CD14-positive monocyte (primary cell): ENCODE results near the gene TSPAN32. TPM values are rescaled to one million over a fixed set of nuclear protein-coding genes. Genes with fewer than 3 reads are reported as not detected.

ENCODE experiments used
- DNase-seq, 3 donors: peaks; one replicate each; pipeline ENCODE4 v3.0.0-alpha.2; 2011 to 2022
- H2AFZ ChIP-seq: 2 replicates; pipeline ENCODE4 v1.6.0; 2012; ENCODE audit warnings: mild to moderate bottlenecking, low read depth, low read length, inconsistent platforms; ENCODE audit not compliant: insufficient read depth, poor library complexity, severe bottlenecking
- H3K27ac ChIP-seq, 2 donors: 1 replicate in 1 of 2; 2 replicates in 1 of 2; pipeline ENCODE4 v1.5.1; 2012 to 2013; ENCODE audit warnings: low read length in 2 of 2, control low read depth in 1 of 2, inconsistent platforms in 1 of 2, low read depth in 1 of 2, mild to moderate bottlenecking in 1 of 2
- H3K27me3 ChIP-seq, 2 donors: one replicate each; pipeline versions ENCODE4 v1.6.0 to v1.6.1; 2011 to 2013; ENCODE audit warnings: low read length in 2 of 2; ENCODE audit not compliant: control insufficient read depth in 2 of 2, insufficient read depth in 2 of 2
- H3K36me3 ChIP-seq, 2 donors: replicated peaks in 1 of 2; 1 replicate in 1 of 2; 2 replicates in 1 of 2; pipeline versions ENCODE4 v1.5.1 to v1.6.1; 2012 to 2013; ENCODE audit warnings: low read length in 2 of 2, control low read depth in 1 of 2, inconsistent platforms in 1 of 2, mild to moderate bottlenecking in 1 of 2; ENCODE audit not compliant: insufficient read depth in 2 of 2, control insufficient read depth in 1 of 2
- H3K4me1 ChIP-seq, 2 donors: 1 replicate in 1 of 2; 2 replicates in 1 of 2; pipeline versions ENCODE4 v1.5.1 to v1.6.1; 2012 to 2013; ENCODE audit warnings: low read length in 2 of 2, control low read depth in 1 of 2, inconsistent platforms in 1 of 2, mild to moderate bottlenecking in 1 of 2, moderate library complexity in 1 of 2; ENCODE audit not compliant: insufficient read depth in 2 of 2, control insufficient read depth in 1 of 2
- H3K4me2 ChIP-seq: replicated peaks from 2 replicates; pipeline ENCODE3; 2012; ENCODE audit warnings: low read length, moderate library complexity, mild to moderate bottlenecking; ENCODE audit not compliant: poor library complexity, severe bottlenecking; ENCODE audit errors: extremely low read depth
- H3K4me3 ChIP-seq, 3 experiments: fragments of 200-600 bp in 1 of 3; sonication (generic) in 1 of 3; replicated peaks in 1 of 3; 1 replicate in 2 of 3; 2 replicates in 1 of 3; pipeline ENCODE4 v1.5.1; 2011 to 2013; ENCODE audit warnings: low read length in 3 of 3, mild to moderate bottlenecking in 3 of 3, control low read depth in 2 of 3, low read depth in 2 of 3, inconsistent platforms in 1 of 3, moderate library complexity in 1 of 3
- H3K79me2 ChIP-seq: 2 replicates; pipeline ENCODE4 v1.6.0; 2012; ENCODE audit warnings: mild to moderate bottlenecking, control low read depth, inconsistent platforms, low read length, moderate library complexity; ENCODE audit not compliant: insufficient read depth
- H3K9ac ChIP-seq: 2 replicates; pipeline ENCODE4 v1.6.0; 2017; ENCODE audit warnings: low read length, mild to moderate bottlenecking; ENCODE audit not compliant: insufficient read depth, poor library complexity, severe bottlenecking
- H3K9me3 ChIP-seq, 2 donors: replicated peaks in 1 of 2; 1 replicate in 1 of 2; 2 replicates in 1 of 2; pipeline versions ENCODE4 v1.5.1 to v1.6.1; 2012 to 2013; ENCODE audit warnings: low read length in 2 of 2, control low read depth in 1 of 2; ENCODE audit not compliant: control insufficient read depth in 1 of 2, insufficient read depth in 1 of 2
- H4K20me1 ChIP-seq: 2 replicates; pipeline ENCODE4 v1.6.0; 2012; ENCODE audit warnings: mild to moderate bottlenecking, low read length, control low read depth, moderate library complexity; ENCODE audit not compliant: insufficient read depth
- H3K27ac Mint-ChIP-seq, 7 donors: one replicate each; pipeline ENCODE4 v1.8.0; 2020; ENCODE audit warnings: mild to moderate bottlenecking in 7 of 7, mixed read lengths in 7 of 7, moderate library complexity in 6 of 7, inconsistent platforms in 2 of 7
- H3K27me3 Mint-ChIP-seq, 3 donors: one replicate each; pipeline ENCODE4 v1.8.0; 2021 to 2022; ENCODE audit warnings: low read depth in 3 of 3, mild to moderate bottlenecking in 3 of 3, mixed read lengths in 3 of 3, moderate library complexity in 3 of 3, inconsistent platforms in 1 of 3
- H3K36me3 Mint-ChIP-seq, 2 donors: one replicate each; pipeline ENCODE4 v1.8.0; 2020; ENCODE audit warnings: mixed read lengths in 2 of 2, inconsistent platforms in 1 of 2, mild to moderate bottlenecking in 1 of 2
- H3K4me1 Mint-ChIP-seq: one replicate; pipeline ENCODE4 v1.8.0; 2020; ENCODE audit warnings: mild to moderate bottlenecking, mixed read lengths
- H3K4me3 Mint-ChIP-seq, 2 donors: one replicate each; pipeline ENCODE4 v1.8.0; 2020; ENCODE audit warnings: mild to moderate bottlenecking in 2 of 2, mixed read lengths in 2 of 2, moderate library complexity in 1 of 2
- H3K9me3 Mint-ChIP-seq, 7 donors: one replicate each; pipeline ENCODE4 v1.8.0; 2020 to 2022; ENCODE audit warnings: mixed read lengths in 7 of 7, mild to moderate bottlenecking in 6 of 7, moderate library complexity in 6 of 7, inconsistent platforms in 2 of 7
- CTCF ChIP-seq: fragments of 200-600 bp; IDR thresholded peaks from one replicate; pipeline ENCODE4 v1.8.0; 2022; ENCODE audit warnings: antibody characterized with exemption, mild to moderate bottlenecking
- WGBS: methylation state at CpG from one replicate; pipeline ENCODE4 v1.1.5; 2013; ENCODE audit warnings: missing lambda C conversion rate; ENCODE audit not compliant: insufficient coverage; 5-methylcytosine and 5-hydroxymethylcytosine counted together
- intact Hi-C, 2 donors: fragments of 100-400 bp; cut with micrococcal nuclease; formaldehyde crosslinking; loops; one replicate each; pipeline versions ENCODE4 v1.15.0 to v1.15.1; 2023
- polyA plus RNA-seq, 3 donors: library from polyadenylated mRNA; depleted of rRNA in 1 of 3; unstranded in 2 of 3; stranded (reverse) in 1 of 3; fragments of 300-500 nt in 2 of 3; fragments of >200 nt in 1 of 3; fragmentation: Illumina TruSeq in 2 of 3; gene quantifications; 1 replicate in 2 of 3; 2 replicates in 1 of 3; pipeline ENCODE4 v1.2.3, GENCODE V29; 2012 to 2021

The TSPAN32 gene
- polyA plus RNA-seq, 3 donors: 34.8 to 136 (median 82.5) TPM

GRCh38 chr11:2267306-2267850 is 34.4 kb upstream of the TSPAN32 start:
- intact Hi-C loops: loop anchor here (5.0 kb wide), 2 partner anchors 35 to 135 kb away; partner anchors contain the start of genes TSSC4 (in 2 of the 2), C11orf21 (in 1 of the 2) and TSPAN32 (in 1 of the 2)
- H4K20me1 ChIP-seq: no peaks in the 10 kb centered on the region

More at GRCh38 chr11:2267306-2267850, 34.4 kb upstream of the TSPAN32 start:
- no peak for DNase-seq
- no peak overlapping the region for H3K9ac ChIP-seq
- peaks cover 5 to 21% (median 7%) of the 10 kb centered on the region in 3 donors for H3K27me3 Mint-ChIP-seq
- H3K4me1 ChIP-seq: peaks cover 52 to 71% of the 10 kb centered on the region in 2 donors
- H2AFZ ChIP-seq: no peak overlapping the region
- H3K27ac Mint-ChIP-seq: peak overlapping the region in 2 of 7 donors; percentile 25 to 26
- TF ChIP-seq CTCF: no peak
- peaks cover 3 to 6% of the 10 kb centered on the region in 2 donors for H3K36me3 Mint-ChIP-seq
- H3K79me2 ChIP-seq: no peaks in the 10 kb centered on the region
- H3K4me3 ChIP-seq: no peak overlapping the region
- H3K4me3 Mint-ChIP-seq: no peak overlapping the region
- H3K9me3 Mint-ChIP-seq: peaks cover 0 to 7% (median 3%) of the 10 kb centered on the region in 7 donors
- H3K27me3 ChIP-seq: peaks cover 0 to 11% of the 10 kb centered on the region in 2 donors
- peaks cover 40% of the 10 kb centered on the region for H3K4me1 Mint-ChIP-seq
- peaks cover 0 to 2% of the 10 kb centered on the region in 2 donors for H3K9me3 ChIP-seq
- no peak overlapping the region for H3K4me2 ChIP-seq
- WGBS: 93% methylated on average over 9 of the region's 12 CpGs
- H3K27ac ChIP-seq: no peak overlapping the region
- no peaks in the 10 kb centered on the region for H3K36me3 ChIP-seq
